NCI-H510A (cell line): Measurements from ENCODE around the gene ZMYND11.

Experiments
- DNase-seq: peaks from one replicate; lab custom pipeline; 2025; lab: John Stamatoyannopoulos, UW

Gene ZMYND11

GRCh38 chr10:135132-135600, at the start of gene ZMYND11:
TSS of gene ZMYND11 (plus strand) at chr10:135455. CDS start at chr10:180013, 44,558 bp downstream.
- peak; percentile 17 for DNase-seq

GRCh38 chr10:86031-86430, 49.2 kb upstream of the ZMYND11 start:
- no peak for DNase-seq

GRCh38 chr10:87177-88080, 47.8 kb upstream of the ZMYND11 start:
- no peak for DNase-seq

- DNase-seq: no peak
Observed at GRCh38 chr10:88253-88652, 47.0 kb upstream of the ZMYND11 start.

- DNase-seq: no peak
Observed at GRCh38 chr10:89248-89647, 46.0 kb upstream of the ZMYND11 start.

- DNase-seq: no peak
Observed at GRCh38 chr10:90161-90560, 45.1 kb upstream of the ZMYND11 start.

- no peak for DNase-seq
Observed at GRCh38 chr10:91313-91712, 43.9 kb upstream of the ZMYND11 start.

GRCh38 chr10:92153-92552, 43.1 kb upstream of the ZMYND11 start:
- no peak for DNase-seq

- no peak for DNase-seq
Observed at GRCh38 chr10:92846-93245, 42.4 kb upstream of the ZMYND11 start.

GRCh38 chr10:94613-95012, 40.6 kb upstream of the ZMYND11 start:
- no peak for DNase-seq

- no peak for DNase-seq
Observed at GRCh38 chr10:95356-96115, 39.7 kb upstream of the ZMYND11 start.

GRCh38 chr10:96466-96865, 38.8 kb upstream of the ZMYND11 start:
- no peak for DNase-seq

GRCh38 chr10:104416-104815, 30.8 kb upstream of the ZMYND11 start:
- no peak for DNase-seq

GRCh38 chr10:104862-105565, 30.2 kb upstream of the ZMYND11 start:
- DNase-seq: no peak

- DNase-seq: no peak
Observed at GRCh38 chr10:105806-106205, 29.4 kb upstream of the ZMYND11 start.

- no peak for DNase-seq
Observed at GRCh38 chr10:106740-107139, 28.5 kb upstream of the ZMYND11 start.

GRCh38 chr10:112246-112645, 23.0 kb upstream of the ZMYND11 start:
- DNase-seq: no peak

GRCh38 chr10:124874-125273, 10.4 kb upstream of the ZMYND11 start:
- DNase-seq: no peak

GRCh38 chr10:127612-128432, 7.4 kb upstream of the ZMYND11 start:
- DNase-seq: no peak

- DNase-seq: no peak
Observed at GRCh38 chr10:129810-130209, 5.4 kb upstream of the ZMYND11 start.
